HepG2 (cell line): ENCODE measurements around the gene ZNF503. TPM values are rescaled to one million over a fixed set of nuclear protein-coding genes. Genes with fewer than 3 reads are reported as not detected.

ENCODE experiments used
- ARNT ChIP-seq: fragments of 450-650 bp; IDR thresholded peaks from 2 replicates; pipeline ENCODE4 v1.6.1; 2017
- CREB1 ChIP-seq, 2 experiments: fragments of 450-650 bp in 1 of 2; IDR thresholded peaks; 2 replicates each; pipeline ENCODE4 v1.6.1; 2016 to 2017; ENCODE audit warnings: control low read depth in 1 of 2, mild to moderate bottlenecking in 1 of 2, missing compliant biosample characterization in 1 of 2, missing genetic modification characterization in 1 of 2
- ESRRA ChIP-seq: sonication (generic); formaldehyde crosslinking; IDR thresholded peaks from 2 replicates; pipeline ENCODE4 v1.5.1; 2020; ENCODE audit warnings: mild to moderate bottlenecking, low read depth, missing genetic modification reagents
- ISX ChIP-seq: sonication (generic); formaldehyde crosslinking; conservative IDR thresholded peaks from 2 replicates; pipeline ENCODE4 v1.5.0; 2020; ENCODE audit warnings: missing genetic modification reagents
- KLF13 ChIP-seq: sonication (generic); formaldehyde crosslinking; IDR thresholded peaks from 2 replicates; pipeline ENCODE4 v1.4.0; 2020; ENCODE audit warnings: mild to moderate bottlenecking, missing genetic modification reagents
- KMT2A ChIP-seq: sonication (generic); formaldehyde crosslinking; IDR thresholded peaks from 2 replicates; pipeline ENCODE4 v1.4.0; 2020; ENCODE audit warnings: missing genetic modification reagents
- MLX ChIP-seq: IDR thresholded peaks from 2 replicates; pipeline ENCODE4 v1.6.1; 2016
- NFKBIZ ChIP-seq: IDR thresholded peaks from 2 replicates; pipeline ENCODE4 v1.6.1; 2018; ENCODE audit warnings: missing genetic modification reagents, missing compliant biosample characterization
- SP2 ChIP-seq: sonication (generic); formaldehyde crosslinking; IDR thresholded peaks from 2 replicates; pipeline ENCODE4 v1.5.1; 2020; ENCODE audit warnings: mild to moderate bottlenecking, missing genetic modification reagents
- TRAFD1 ChIP-seq: sonication (generic); formaldehyde crosslinking; IDR thresholded peaks from 2 replicates; pipeline ENCODE4 v1.5.1; 2020; ENCODE audit warnings: missing genetic modification reagents, mild to moderate bottlenecking, borderline replicate concordance
- ZFP1 ChIP-seq: IDR thresholded peaks from 2 replicates; pipeline ENCODE4 v1.6.1; 2016
- ZFP36L1 ChIP-seq: sonication (generic); formaldehyde crosslinking; IDR thresholded peaks from 2 replicates; pipeline ENCODE4 v1.8.0; 2022; ENCODE audit warnings: mild to moderate bottlenecking, missing genetic modification reagents, moderate library complexity
- ZNF121 ChIP-seq: sonication (generic); formaldehyde crosslinking; IDR thresholded peaks from 2 replicates; pipeline ENCODE4 v1.5.0; 2020; ENCODE audit warnings: mild to moderate bottlenecking, missing genetic modification reagents
- ZNF335 ChIP-seq: sonication (generic); formaldehyde crosslinking; IDR thresholded peaks from 2 replicates; pipeline ENCODE4 v1.4.0; 2020; ENCODE audit warnings: missing genetic modification reagents
- ZNF510 ChIP-seq: sonication (generic); formaldehyde crosslinking; IDR thresholded peaks from 2 replicates; pipeline ENCODE4 v1.4.0; 2020; ENCODE audit warnings: low read depth, mild to moderate bottlenecking, missing genetic modification reagents
- ZNF652 ChIP-seq: IDR thresholded peaks from 2 replicates; pipeline ENCODE4 v1.6.1; 2016; ENCODE audit warnings: low read depth, borderline replicate concordance
- ZNF784 ChIP-seq: sonication (generic); formaldehyde crosslinking; IDR thresholded peaks from 2 replicates; pipeline ENCODE4 v1.5.1; 2020; ENCODE audit warnings: missing genetic modification reagents, mild to moderate bottlenecking, borderline replicate concordance
- polyA plus RNA-seq, 8 experiments: library from polyadenylated mRNA; depleted of rRNA in 3 of 8; stranded (reverse) in 7 of 8; unstranded in 1 of 8; fragments of >200 nt; fragmentation: Illumina TruSeq in 4 of 8; extraction: Trizol in 4 of 8; gene quantifications; 2 replicates each; pipeline versions ENCODE4 v1.2.1 to v1.2.3, GENCODE V29; 2011 to 2016; ENCODE audit warnings: low read depth in 4 of 8, missing spikeins in 1 of 8, mixed read lengths in 1 of 8; ENCODE audit not compliant: insufficient read depth in 1 of 8
- total RNA-seq, 5 experiments: library from RNA; depleted of rRNA; stranded (reverse); fragments of >200 nt; fragmentation: Illumina TruSeq; extraction: Trizol; gene quantifications; 2 replicates each; pipeline ENCODE4 v1.2.3, GENCODE V29; 2016; ENCODE audit warnings: low read depth in 1 of 5
- TF ChIP-seq, protein P1 (sequence below), 2 experiments: sonication (generic) in 1 of 2; formaldehyde crosslinking in 1 of 2; IDR thresholded peaks; 2 replicates each; pipeline versions ENCODE4 v1.4.0 to v1.6.1; 2018 to 2020; ENCODE audit warnings: missing genetic modification reagents in 2 of 2, borderline replicate concordance in 1 of 2, low read depth in 1 of 2, mild to moderate bottlenecking in 1 of 2, missing biosample characterization in 1 of 2
- TF ChIP-seq, protein P2 (sequence below): sonication (generic); formaldehyde crosslinking; IDR thresholded peaks from 2 replicates; pipeline ENCODE4 v1.9.0; 2021; ENCODE audit warnings: missing genetic modification reagents, mild to moderate bottlenecking, borderline replicate concordance
- TF ChIP-seq, protein P3 (sequence below): sonication (generic); formaldehyde crosslinking; IDR thresholded peaks from 2 replicates; pipeline ENCODE4 v1.4.0; 2020; ENCODE audit warnings: mild to moderate bottlenecking, missing genetic modification reagents

The ZNF503 gene
- total and polyA plus RNA-seq, 2 of the 13 experiments (the other 11 are each of a cell fraction or from before 2014, with no cell fraction given) = 2.7 to 8.3 TPM

DNA sequence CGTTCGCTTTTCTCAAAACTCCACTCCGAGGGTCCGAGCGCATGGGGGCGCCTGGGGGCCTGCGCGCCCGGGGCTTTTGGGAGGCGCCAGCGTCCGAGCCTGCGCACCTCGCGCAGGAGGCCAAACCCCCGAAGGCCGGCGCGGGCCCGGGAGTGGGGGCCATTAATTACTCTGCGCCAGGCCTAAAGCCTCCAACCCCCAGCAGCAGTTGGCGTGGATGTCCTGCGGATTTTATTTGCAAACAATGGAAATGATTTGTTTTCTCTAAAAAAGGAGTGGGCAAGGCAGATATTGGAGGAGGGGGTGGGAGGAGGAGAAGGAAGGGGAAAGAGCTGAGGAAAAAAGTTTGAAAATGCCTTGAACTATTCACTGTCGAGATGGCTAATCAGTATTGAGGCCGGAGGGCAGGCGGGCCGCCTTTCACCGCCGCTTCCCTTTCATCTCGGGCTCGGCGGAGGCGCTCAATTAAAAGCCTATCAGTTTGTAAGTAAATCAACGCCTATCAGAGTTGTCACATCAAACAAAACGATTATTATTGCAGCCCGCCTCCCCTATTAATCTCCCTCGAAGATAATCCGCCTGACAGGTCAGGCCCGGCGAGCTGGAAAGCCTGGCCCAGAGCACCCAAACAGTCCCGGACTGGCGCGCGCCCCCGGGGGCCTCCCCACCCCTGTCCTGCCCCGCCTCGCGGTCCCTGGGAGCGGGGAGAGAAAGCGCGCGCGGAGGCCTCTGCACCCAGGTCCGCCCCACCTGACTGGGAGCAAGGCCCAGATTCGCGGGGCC lies 3.4 kb upstream of the ZNF503 start (continued):
- TF ChIP-seq, protein P1, sequence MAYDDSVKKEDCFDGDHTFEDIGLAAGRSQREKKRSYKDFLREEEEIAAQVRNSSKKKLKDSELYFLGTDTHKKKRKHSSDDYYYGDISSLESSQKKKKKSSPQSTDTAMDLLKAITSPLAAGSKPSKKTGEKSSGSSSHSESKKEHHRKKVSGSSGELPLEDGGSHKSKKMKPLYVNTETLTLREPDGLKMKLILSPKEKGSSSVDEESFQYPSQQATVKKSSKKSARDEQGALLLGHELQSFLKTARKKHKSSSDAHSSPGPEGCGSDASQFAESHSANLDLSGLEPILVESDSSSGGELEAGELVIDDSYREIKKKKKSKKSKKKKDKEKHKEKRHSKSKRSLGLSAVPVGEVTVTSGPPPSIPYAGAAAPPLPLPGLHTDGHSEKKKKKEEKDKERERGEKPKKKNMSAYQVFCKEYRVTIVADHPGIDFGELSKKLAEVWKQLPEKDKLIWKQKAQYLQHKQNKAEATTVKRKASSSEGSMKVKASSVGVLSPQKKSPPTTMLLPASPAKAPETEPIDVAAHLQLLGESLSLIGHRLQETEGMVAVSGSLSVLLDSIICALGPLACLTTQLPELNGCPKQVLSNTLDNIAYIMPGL (CRISPR knock-in tag; IDR thresholded peaks at IDR 0.05; ENCODE audit: borderline replicate concordance in 1 of 2, low read depth in 1 of 2) = peak; percentile 65 to 90; a peak in 3 of 4 replicates
- no peak for TF ChIP-seq ISX (CRISPR knock-in tag)
- TF ChIP-seq KMT2A (CRISPR knock-in tag) = peak; percentile 75; the same call in 1 of the 2 replicates
- no peak for TF ChIP-seq ARNT
- TF ChIP-seq ZNF652 (CRISPR knock-in tag) = no peak
- no peak for TF ChIP-seq CREB1 (IDR thresholded peaks at IDR 0.05)
- peak; percentile 25; the same call in 1 of the 2 replicates for TF ChIP-seq CREB1 (CRISPR knock-in tag; IDR thresholded peaks at IDR 0.05)
- 0 out of 2 replicates have a peak, but pooled peaks have one; percentile 26 for TF ChIP-seq ZNF510 (CRISPR knock-in tag)
- TF ChIP-seq ZFP1 = no peak
- no peak for TF ChIP-seq ESRRA (CRISPR knock-in tag)
- TF ChIP-seq ZNF335 (CRISPR knock-in tag) = no peak
- TF ChIP-seq, protein P2, sequence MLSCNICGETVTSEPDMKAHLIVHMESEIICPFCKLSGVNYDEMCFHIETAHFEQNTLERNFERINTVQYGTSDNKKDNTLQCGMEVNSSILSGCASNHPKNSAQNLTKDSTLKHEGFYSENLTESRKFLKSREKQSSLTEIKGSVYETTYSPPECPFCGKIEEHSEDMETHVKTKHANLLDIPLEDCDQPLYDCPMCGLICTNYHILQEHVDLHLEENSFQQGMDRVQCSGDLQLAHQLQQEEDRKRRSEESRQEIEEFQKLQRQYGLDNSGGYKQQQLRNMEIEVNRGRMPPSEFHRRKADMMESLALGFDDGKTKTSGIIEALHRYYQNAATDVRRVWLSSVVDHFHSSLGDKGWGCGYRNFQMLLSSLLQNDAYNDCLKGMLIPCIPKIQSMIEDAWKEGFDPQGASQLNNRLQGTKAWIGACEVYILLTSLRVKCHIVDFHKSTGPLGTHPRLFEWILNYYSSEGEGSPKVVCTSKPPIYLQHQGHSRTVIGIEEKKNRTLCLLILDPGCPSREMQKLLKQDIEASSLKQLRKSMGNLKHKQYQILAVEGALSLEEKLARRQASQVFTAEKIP (CRISPR knock-in tag) = no peak
- 0 out of 2 replicates have a peak, but pooled peaks have one; percentile 12 for TF ChIP-seq ZFP36L1
- no peak for TF ChIP-seq TRAFD1 (CRISPR knock-in tag)
- no peak for TF ChIP-seq SP2 (CRISPR knock-in tag)
- TF ChIP-seq, protein P3, sequence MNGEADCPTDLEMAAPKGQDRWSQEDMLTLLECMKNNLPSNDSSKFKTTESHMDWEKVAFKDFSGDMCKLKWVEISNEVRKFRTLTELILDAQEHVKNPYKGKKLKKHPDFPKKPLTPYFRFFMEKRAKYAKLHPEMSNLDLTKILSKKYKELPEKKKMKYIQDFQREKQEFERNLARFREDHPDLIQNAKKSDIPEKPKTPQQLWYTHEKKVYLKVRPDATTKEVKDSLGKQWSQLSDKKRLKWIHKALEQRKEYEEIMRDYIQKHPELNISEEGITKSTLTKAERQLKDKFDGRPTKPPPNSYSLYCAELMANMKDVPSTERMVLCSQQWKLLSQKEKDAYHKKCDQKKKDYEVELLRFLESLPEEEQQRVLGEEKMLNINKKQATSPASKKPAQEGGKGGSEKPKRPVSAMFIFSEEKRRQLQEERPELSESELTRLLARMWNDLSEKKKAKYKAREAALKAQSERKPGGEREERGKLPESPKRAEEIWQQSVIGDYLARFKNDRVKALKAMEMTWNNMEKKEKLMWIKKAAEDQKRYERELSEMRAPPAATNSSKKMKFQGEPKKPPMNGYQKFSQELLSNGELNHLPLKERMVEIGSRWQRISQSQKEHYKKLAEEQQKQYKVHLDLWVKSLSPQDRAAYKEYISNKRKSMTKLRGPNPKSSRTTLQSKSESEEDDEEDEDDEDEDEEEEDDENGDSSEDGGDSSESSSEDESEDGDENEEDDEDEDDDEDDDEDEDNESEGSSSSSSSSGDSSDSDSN (CRISPR knock-in tag) = peak; percentile 65; the same call in 1 of the 2 replicates
- no peak for TF ChIP-seq ZNF784 (CRISPR knock-in tag)
- no peak for TF ChIP-seq ZNF121 (CRISPR knock-in tag)
- TF ChIP-seq KLF13 = no peak
- TF ChIP-seq NFKBIZ (CRISPR knock-in tag) = no peak
- TF ChIP-seq MLX (CRISPR knock-in tag) = no peak
